Measurements from ENCODE around the gene SOX8. TPM values are rescaled to one million over a fixed set of nuclear protein-coding genes. Genes with fewer than 3 reads are reported as not detected.

Gene SOX8
- total RNA-seq, 1 experiment from 2014 or later = 1.2 TPM

GRCh38 chr16:1030473-1030901, 48.9 kb downstream of the SOX8 start:
- H3K4me1 Mint-ChIP-seq (ENCODE audit: low read depth, unreplicated experiment) = no peaks in the 10 kb centered on the region
- H3K4me3 Mint-ChIP-seq (ENCODE audit: unreplicated experiment) = no peak overlapping the region
- no peaks in the 10 kb centered on the region for H3K4me1 ChIP-seq
- intact Hi-C loops (cut with micrococcal nuclease; ENCODE audit: unreplicated experiment) = no loop called here
- no peak overlapping the region for H3K27ac Mint-ChIP-seq (ENCODE audit: unreplicated experiment)
- no peaks in the 10 kb centered on the region for H3K9me3 Mint-ChIP-seq (ENCODE audit: unreplicated experiment)
- ChIA-PET CTCF (interaction anchor here (0.6 kb wide), 1 partner anchor 295 kb away, joined by 3 read pairs; no protein-coding TSS in a partner anchor), POLR2A (interaction anchor here (0.6 kb wide), 1 partner anchor 9 kb away, joined by 5 read pairs; no protein-coding TSS in a partner anchor)
- no peaks in the 10 kb centered on the region for H3K36me3 ChIP-seq (ENCODE audit: control insufficient read depth, insufficient read depth, low read length)
- no peak for TF ChIP-seq CTCF (IDR thresholded peaks at IDR 0.05; ENCODE audit: insufficient read depth in 1 of 2, low read depth in 1 of 2, low read length in 1 of 2, severe bottlenecking in 1 of 2, unreplicated experiment in 1 of 2)
- no peaks in the 10 kb centered on the region for H3K27me3 ChIP-seq (replicated peaks; ENCODE audit: control insufficient read depth, insufficient read depth, low read length)
- no peaks in the 10 kb centered on the region for H3K36me3 Mint-ChIP-seq (ENCODE audit: insufficient read depth, unreplicated experiment)
- no peak for DNase-seq
- peaks cover 7% of the 10 kb centered on the region for H3K27me3 Mint-ChIP-seq (ENCODE audit: insufficient read depth, unreplicated experiment)
- H3K9me3 ChIP-seq = no peaks in the 10 kb centered on the region
- H3K4me3 ChIP-seq (ENCODE audit: low read depth, low read length) = no peak overlapping the region
- no TSS peak for BruUV-seq (replicated peaks)

- intact Hi-C loops (cut with micrococcal nuclease; ENCODE audit: unreplicated experiment) = no loop called here
- BruUV-seq (replicated peaks) = no TSS peak
- H3K27me3 ChIP-seq (replicated peaks; ENCODE audit: control insufficient read depth, insufficient read depth, low read length) = no peaks in the 10 kb centered on the region
- Mint-ChIP-seq H3K4me1 (ENCODE audit: low read depth, unreplicated experiment) (no peaks in the 10 kb centered on the region), H3K9me3 (ENCODE audit: unreplicated experiment) (no peaks in the 10 kb centered on the region), H3K4me3 (ENCODE audit: unreplicated experiment) (no peak overlapping the region), H3K27me3 (ENCODE audit: insufficient read depth, unreplicated experiment) (peaks cover 2% of the 10 kb centered on the region), H3K36me3 (ENCODE audit: insufficient read depth, unreplicated experiment) (no peaks in the 10 kb centered on the region), H3K27ac (ENCODE audit: unreplicated experiment) (no peak overlapping the region)
- POLR2A ChIA-PET = no interaction called here
- H3K36me3 ChIP-seq (ENCODE audit: control insufficient read depth, insufficient read depth, low read length) = no peaks in the 10 kb centered on the region
- no peaks in the 10 kb centered on the region for H3K9me3 ChIP-seq
- no peaks in the 10 kb centered on the region for H3K4me1 ChIP-seq
- no peak overlapping the region for H3K4me3 ChIP-seq (ENCODE audit: low read depth, low read length)
- no peak for TF ChIP-seq CTCF (IDR thresholded peaks at IDR 0.05; ENCODE audit: insufficient read depth in 1 of 2, low read depth in 1 of 2, low read length in 1 of 2, severe bottlenecking in 1 of 2, unreplicated experiment in 1 of 2)
- CTCF ChIA-PET = no interaction called here
- DNase-seq = no peak
These were observed 50.1 kb downstream of the SOX8 start for GRCh38 chr16:1031666-1032065.

- Mint-ChIP-seq H3K9me3 (ENCODE audit: unreplicated experiment) (no peaks in the 10 kb centered on the region), H3K36me3 (ENCODE audit: insufficient read depth, unreplicated experiment) (no peaks in the 10 kb centered on the region), H3K4me1 (ENCODE audit: low read depth, unreplicated experiment) (no peaks in the 10 kb centered on the region), H3K27me3 (ENCODE audit: insufficient read depth, unreplicated experiment) (no peaks in the 10 kb centered on the region), H3K27ac (ENCODE audit: unreplicated experiment) (no peak overlapping the region), H3K4me3 (ENCODE audit: unreplicated experiment) (no peak overlapping the region)
- Histone ChIP-seq H3K4me3 (ENCODE audit: low read depth, low read length) (no peak overlapping the region), H3K36me3 (ENCODE audit: control insufficient read depth, insufficient read depth, low read length) (no peaks in the 10 kb centered on the region), H3K4me1 (no peaks in the 10 kb centered on the region), H3K27me3 (replicated peaks; ENCODE audit: control insufficient read depth, insufficient read depth, low read length) (no peaks in the 10 kb centered on the region), H3K9me3 (no peaks in the 10 kb centered on the region)
- ChIA-PET CTCF (no interaction called here), POLR2A (no interaction called here)
- intact Hi-C loops (cut with micrococcal nuclease; ENCODE audit: unreplicated experiment) = no loop called here
- BruUV-seq (replicated peaks) = no TSS peak
- no peak for DNase-seq
- no peak for TF ChIP-seq CTCF (IDR thresholded peaks at IDR 0.05; ENCODE audit: insufficient read depth in 1 of 2, low read depth in 1 of 2, low read length in 1 of 2, severe bottlenecking in 1 of 2, unreplicated experiment in 1 of 2)
These were observed 51.0 kb downstream of the SOX8 start for GRCh38 chr16:1032607-1033006.

Measured in Caco-2 (cell line).